ENCODE data around the gene ATG4D.
A peak's percentile ranks its signal among the peaks of the same experiment; 100 is the strongest.

Gene ATG4D

DNA sequence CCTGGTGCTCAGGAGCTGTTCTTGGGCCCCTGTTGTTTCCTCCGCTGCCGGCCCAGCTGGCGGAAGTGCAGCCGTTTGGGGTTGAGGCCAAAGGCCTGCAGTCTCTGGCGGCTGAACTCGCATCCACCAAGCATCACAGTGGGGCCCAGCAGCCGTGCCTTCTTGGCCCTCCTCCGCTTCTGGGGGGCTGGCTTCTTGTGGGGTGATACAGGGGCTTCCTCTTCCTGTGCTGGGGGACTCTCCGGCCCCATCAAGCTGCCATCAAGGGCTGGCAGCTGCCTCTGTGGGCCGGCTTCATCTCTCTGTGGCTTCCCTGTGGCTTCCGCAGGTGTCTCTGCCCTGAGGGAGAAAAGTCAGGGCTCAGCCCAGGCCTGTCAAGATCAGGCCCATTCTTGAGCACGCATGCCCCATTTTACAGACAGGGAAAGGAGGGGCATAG, 10.3 kb downstream of the ATG4D start:
- ATAC-seq: no peak
- TF ChIP-seq TOX (CRISPR knock-in tag; IDR thresholded peaks at IDR 0.05; ENCODE audit: borderline replicate concordance): no peak
- no peak for TF ChIP-seq ESRRG (CRISPR knock-in tag; IDR thresholded peaks at IDR 0.05)
- no peak for TF ChIP-seq ZFP3 (CRISPR knock-in tag; IDR thresholded peaks at IDR 0.05)
- no peak for TF ChIP-seq PPARA (CRISPR knock-in tag; IDR thresholded peaks at IDR 0.05; ENCODE audit: borderline replicate concordance)
- TF ChIP-seq ZNF70 (CRISPR knock-in tag; IDR thresholded peaks at IDR 0.05): no peak
- TF ChIP-seq ISL1 (CRISPR knock-in tag; IDR thresholded peaks at IDR 0.05): no peak
- no peak for TF ChIP-seq OSR1 (CRISPR knock-in tag; IDR thresholded peaks at IDR 0.05)
- TF ChIP-seq, protein P1, sequence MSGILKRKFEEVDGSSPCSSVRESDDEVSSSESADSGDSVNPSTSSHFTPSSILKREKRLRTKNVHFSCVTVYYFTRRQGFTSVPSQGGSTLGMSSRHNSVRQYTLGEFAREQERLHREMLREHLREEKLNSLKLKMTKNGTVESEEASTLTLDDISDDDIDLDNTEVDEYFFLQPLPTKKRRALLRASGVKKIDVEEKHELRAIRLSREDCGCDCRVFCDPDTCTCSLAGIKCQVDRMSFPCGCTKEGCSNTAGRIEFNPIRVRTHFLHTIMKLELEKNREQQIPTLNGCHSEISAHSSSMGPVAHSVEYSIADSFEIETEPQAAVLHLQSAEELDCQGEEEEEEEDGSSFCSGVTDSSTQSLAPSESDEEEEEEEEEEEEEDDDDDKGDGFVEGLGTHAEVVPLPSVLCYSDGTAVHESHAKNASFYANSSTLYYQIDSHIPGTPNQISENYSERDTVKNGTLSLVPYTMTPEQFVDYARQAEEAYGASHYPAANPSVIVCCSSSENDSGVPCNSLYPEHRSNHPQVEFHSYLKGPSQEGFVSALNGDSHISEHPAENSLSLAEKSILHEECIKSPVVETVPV (CRISPR knock-in tag; IDR thresholded peaks at IDR 0.05): no peak
- TF ChIP-seq, protein P2, sequence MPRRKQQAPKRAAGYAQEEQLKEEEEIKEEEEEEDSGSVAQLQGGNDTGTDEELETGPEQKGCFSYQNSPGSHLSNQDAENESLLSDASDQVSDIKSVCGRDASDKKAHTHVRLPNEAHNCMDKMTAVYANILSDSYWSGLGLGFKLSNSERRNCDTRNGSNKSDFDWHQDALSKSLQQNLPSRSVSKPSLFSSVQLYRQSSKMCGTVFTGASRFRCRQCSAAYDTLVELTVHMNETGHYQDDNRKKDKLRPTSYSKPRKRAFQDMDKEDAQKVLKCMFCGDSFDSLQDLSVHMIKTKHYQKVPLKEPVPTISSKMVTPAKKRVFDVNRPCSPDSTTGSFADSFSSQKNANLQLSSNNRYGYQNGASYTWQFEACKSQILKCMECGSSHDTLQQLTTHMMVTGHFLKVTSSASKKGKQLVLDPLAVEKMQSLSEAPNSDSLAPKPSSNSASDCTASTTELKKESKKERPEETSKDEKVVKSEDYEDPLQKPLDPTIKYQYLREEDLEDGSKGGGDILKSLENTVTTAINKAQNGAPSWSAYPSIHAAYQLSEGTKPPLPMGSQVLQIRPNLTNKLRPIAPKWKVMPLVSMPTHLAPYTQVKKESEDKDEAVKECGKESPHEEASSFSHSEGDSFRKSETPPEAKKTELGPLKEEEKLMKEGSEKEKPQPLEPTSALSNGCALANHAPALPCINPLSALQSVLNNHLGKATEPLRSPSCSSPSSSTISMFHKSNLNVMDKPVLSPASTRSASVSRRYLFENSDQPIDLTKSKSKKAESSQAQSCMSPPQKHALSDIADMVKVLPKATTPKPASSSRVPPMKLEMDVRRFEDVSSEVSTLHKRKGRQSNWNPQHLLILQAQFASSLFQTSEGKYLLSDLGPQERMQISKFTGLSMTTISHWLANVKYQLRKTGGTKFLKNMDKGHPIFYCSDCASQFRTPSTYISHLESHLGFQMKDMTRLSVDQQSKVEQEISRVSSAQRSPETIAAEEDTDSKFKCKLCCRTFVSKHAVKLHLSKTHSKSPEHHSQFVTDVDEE (CRISPR knock-in tag; IDR thresholded peaks at IDR 0.05): no peak
- no peak for TF ChIP-seq ZC3H10 (CRISPR knock-in tag; IDR thresholded peaks at IDR 0.05)
- no peak for TF ChIP-seq ZNF8 (CRISPR knock-in tag; IDR thresholded peaks at IDR 0.05)
- no peak for TF ChIP-seq ZNF565 (CRISPR knock-in tag; conservative IDR thresholded peaks at IDR 0.05; ENCODE audit: low read depth)
- TF ChIP-seq CSDC2 (CRISPR knock-in tag; IDR thresholded peaks at IDR 0.05): no peak
- no peak for TF ChIP-seq RARB (CRISPR knock-in tag; IDR thresholded peaks at IDR 0.05)
- TF ChIP-seq SNAI2 (CRISPR knock-in tag; IDR thresholded peaks at IDR 0.05): no peak
- no peak for TF ChIP-seq BACH2 (CRISPR knock-in tag; IDR thresholded peaks at IDR 0.05; ENCODE audit: borderline replicate concordance)
- TF ChIP-seq, protein P3, sequence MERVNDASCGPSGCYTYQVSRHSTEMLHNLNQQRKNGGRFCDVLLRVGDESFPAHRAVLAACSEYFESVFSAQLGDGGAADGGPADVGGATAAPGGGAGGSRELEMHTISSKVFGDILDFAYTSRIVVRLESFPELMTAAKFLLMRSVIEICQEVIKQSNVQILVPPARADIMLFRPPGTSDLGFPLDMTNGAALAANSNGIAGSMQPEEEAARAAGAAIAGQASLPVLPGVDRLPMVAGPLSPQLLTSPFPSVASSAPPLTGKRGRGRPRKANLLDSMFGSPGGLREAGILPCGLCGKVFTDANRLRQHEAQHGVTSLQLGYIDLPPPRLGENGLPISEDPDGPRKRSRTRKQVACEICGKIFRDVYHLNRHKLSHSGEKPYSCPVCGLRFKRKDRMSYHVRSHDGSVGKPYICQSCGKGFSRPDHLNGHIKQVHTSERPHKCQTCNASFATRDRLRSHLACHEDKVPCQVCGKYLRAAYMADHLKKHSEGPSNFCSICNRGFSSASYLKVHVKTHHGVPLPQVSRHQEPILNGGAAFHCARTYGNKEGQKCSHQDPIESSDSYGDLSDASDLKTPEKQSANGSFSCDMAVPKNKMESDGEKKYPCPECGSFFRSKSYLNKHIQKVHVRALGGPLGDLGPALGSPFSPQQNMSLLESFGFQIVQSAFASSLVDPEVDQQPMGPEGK (CRISPR knock-in tag; IDR thresholded peaks at IDR 0.05; ENCODE audit: borderline replicate concordance): no peak
- no peak for TF ChIP-seq GLIS3 (CRISPR knock-in tag; IDR thresholded peaks at IDR 0.05)
- no peak for TF ChIP-seq ZFP30 (CRISPR knock-in tag; IDR thresholded peaks at IDR 0.05)

DNA sequence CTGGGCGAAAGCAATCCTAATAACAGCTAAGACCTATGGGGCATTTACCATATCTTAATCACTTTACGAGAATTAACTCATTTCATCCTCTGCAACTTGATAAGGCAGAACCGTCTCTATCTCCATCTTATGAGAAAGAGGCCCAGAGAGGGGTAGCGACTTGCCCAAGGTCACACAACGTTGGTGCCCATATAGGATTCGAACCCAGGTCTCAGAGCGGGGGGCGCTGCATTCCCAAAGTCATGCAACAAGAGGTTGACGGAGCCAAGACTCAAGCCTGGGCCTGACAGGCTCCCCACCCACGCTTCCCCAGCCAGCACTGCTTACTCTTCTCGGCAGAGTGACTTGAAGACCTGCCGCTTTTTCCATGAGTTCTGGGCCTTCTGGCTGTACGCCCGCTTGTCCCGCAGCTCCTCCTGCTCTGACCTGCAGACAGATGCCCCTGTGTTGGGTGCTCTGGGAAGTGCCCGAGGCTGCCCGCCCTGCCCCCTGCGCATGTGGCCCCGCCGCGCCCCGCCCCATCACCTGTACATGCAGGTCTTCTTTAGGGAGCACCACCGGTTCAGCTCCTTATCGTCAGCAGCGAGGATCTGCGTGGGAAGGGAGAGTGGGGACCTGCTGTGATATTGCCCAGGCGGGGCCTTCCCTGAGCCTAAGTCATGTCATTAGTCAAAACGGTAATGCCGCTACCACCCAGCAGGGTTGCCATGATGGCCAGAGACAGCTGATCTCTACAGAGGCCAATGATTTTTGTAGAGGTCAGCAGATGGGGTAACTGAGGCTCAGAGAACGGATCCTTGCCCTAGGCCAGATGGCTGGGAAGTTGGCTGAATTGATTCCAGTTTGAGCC, 11.3 kb downstream of the ATG4D start:
- TF ChIP-seq, protein P4, sequence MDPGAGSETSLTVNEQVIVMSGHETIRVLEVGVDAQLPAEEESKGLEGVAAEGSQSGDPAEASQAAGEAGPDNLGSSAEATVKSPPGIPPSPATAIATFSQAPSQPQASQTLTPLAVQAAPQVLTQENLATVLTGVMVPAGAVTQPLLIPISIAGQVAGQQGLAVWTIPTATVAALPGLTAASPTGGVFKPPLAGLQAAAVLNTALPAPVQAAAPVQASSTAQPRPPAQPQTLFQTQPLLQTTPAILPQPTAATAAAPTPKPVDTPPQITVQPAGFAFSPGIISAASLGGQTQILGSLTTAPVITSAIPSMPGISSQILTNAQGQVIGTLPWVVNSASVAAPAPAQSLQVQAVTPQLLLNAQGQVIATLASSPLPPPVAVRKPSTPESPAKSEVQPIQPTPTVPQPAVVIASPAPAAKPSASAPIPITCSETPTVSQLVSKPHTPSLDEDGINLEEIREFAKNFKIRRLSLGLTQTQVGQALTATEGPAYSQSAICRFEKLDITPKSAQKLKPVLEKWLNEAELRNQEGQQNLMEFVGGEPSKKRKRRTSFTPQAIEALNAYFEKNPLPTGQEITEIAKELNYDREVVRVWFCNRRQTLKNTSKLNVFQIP (CRISPR knock-in tag; IDR thresholded peaks at IDR 0.05; ENCODE audit: borderline replicate concordance, low read depth): no peak
- TF ChIP-seq, protein P2 (CRISPR knock-in tag; IDR thresholded peaks at IDR 0.05): no peak
- TF ChIP-seq PPARA (CRISPR knock-in tag; IDR thresholded peaks at IDR 0.05; ENCODE audit: borderline replicate concordance): no peak
- no peak for TF ChIP-seq CSDC2 (CRISPR knock-in tag; IDR thresholded peaks at IDR 0.05)
- no peak for TF ChIP-seq BACH2 (CRISPR knock-in tag; IDR thresholded peaks at IDR 0.05; ENCODE audit: borderline replicate concordance)
- no peak for TF ChIP-seq ZC3H10 (CRISPR knock-in tag; IDR thresholded peaks at IDR 0.05)
- no peak for TF ChIP-seq ARNTL (CRISPR knock-in tag; IDR thresholded peaks at IDR 0.05; ENCODE audit: borderline replicate concordance, low read depth)
- TF ChIP-seq TCF4 (CRISPR knock-in tag; IDR thresholded peaks at IDR 0.05; ENCODE audit: borderline replicate concordance): no peak
- TF ChIP-seq, protein P3 (CRISPR knock-in tag; IDR thresholded peaks at IDR 0.05; ENCODE audit: borderline replicate concordance): no peak
- 0 out of 3 replicates have a peak, but pooled peaks have one; percentile 14 for ATAC-seq

Measured in SK-N-SH treated with all-trans-retinoic acid at 6 μM for 48 hours (cell line).